ENCODE measurements around the gene CARD19. TPM values are rescaled to one million over a fixed set of nuclear protein-coding genes. Genes with fewer than 3 reads are reported as not detected.

Gene CARD19
- total and polyA plus RNA-seq, 9 of the 15 experiments (the other 6 are each of a cell fraction or from before 2014, with no cell fraction given) = 0.90 to 34.9 (median 14.6) TPM

DNA sequence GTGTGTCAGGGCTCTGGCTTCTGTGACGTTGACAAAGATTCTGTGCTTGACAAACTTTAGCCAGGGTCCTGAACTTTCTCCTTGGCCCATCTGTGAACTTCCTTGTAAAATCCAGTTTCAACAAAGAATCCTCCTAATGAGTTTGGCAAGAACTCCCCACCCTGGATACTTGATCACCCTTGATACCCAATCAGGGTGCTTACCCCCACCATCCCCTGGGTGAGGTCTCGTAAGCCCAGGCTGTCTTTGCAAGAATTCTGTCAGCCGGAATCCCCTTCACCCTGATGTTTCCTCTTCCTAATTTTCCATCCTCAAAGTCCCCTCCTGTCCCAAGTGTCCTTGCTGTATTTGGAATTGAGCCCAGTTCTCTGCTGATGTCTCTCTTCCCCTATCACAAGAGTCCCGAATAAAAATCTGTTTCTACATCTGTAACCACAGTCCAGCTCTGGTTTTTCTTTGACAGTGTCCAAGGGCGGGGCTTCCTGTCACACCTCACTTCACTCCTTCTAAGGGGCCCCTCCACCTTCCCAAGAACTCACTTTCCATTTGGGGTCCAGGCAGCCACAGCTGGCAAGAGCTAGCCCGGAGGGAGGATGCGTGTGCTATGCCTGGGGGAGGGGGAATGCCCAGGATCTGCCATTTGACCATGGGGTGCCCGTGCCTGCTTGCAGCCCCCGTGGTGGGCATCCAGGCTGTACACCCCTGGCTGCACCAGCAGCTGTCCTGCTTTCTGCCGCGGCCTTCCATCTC, 2.7 kb upstream of the CARD19 start (continued):
- TF ChIP-seq ATF2 (CRISPR knock-in tag; IDR thresholded peaks at IDR 0.05) (no peak), HDAC1 (IDR thresholded peaks at IDR 0.05) (peak in 1 of 2 experiments; percentile 62; a peak in 2 of 4 replicates), KDM1A (IDR thresholded peaks at IDR 0.05) (peak; percentile 78 to 82), ARID1B (IDR thresholded peaks at IDR 0.05) (peak; percentile 42), SP2 (IDR thresholded peaks at IDR 0.05; ENCODE audit: extremely low read depth, low read depth, low read length, poor library complexity, severe bottlenecking) (no peak), RCOR1 (IDR thresholded peaks at IDR 0.05; ENCODE audit: borderline replicate concordance in 1 of 2, low read depth in 2 of 2, low read length in 2 of 2) (peak; percentile 77 to 94; a peak in 2 of 4 replicates), NFIC (IDR thresholded peaks at IDR 0.05) (peak; percentile 72), HDAC2 (IDR thresholded peaks at IDR 0.05) (peak; percentile 28; the same call in 1 of the 2 replicates), CBFA2T2 (conservative IDR thresholded peaks at IDR 0.05) (peak; percentile 36)

Measured in K562 (cell line).